Astrocyte (in vitro differentiated cells and primary cell): ENCODE results near the gene TOR1A. TPM values are rescaled to one million over a fixed set of nuclear protein-coding genes. Genes with fewer than 3 reads are reported as not detected.

ENCODE experiments used
- DNase-seq: peaks from one replicate; pipeline ENCODE4 v3.0.0-alpha.2; 2010; ENCODE audit warnings: low read depth
- FAIRE-seq: peaks from 2 replicates; lab custom pipeline; 2011; peaks lifted over from hg19 to GRCh38; lab: Jason Lieb, UNC
- H2AFZ ChIP-seq: 2 replicates; pipeline ENCODE4 v1.6.0; 2012; ENCODE audit warnings: low read depth, low read length, inconsistent platforms
- H3K27ac ChIP-seq: 2 replicates; pipeline ENCODE4 v1.5.1; 2011; ENCODE audit warnings: low read depth, low read length, inconsistent platforms
- H3K27me3 ChIP-seq: 2 replicates; pipeline ENCODE4 v1.6.0; 2011; ENCODE audit warnings: low read length, inconsistent platforms; ENCODE audit not compliant: insufficient read depth
- H3K36me3 ChIP-seq: 2 replicates; pipeline ENCODE4 v1.5.1; 2011; ENCODE audit warnings: low read length, inconsistent platforms; ENCODE audit not compliant: insufficient read depth
- H3K4me1 ChIP-seq: 2 replicates; pipeline ENCODE4 v1.5.1; 2011; ENCODE audit warnings: low read length, inconsistent platforms; ENCODE audit not compliant: insufficient read depth
- H3K4me2 ChIP-seq: 2 replicates; pipeline ENCODE4 v1.6.0; 2012; ENCODE audit warnings: low read length, inconsistent platforms
- H3K4me3 ChIP-seq: 2 replicates; pipeline ENCODE4 v1.5.1; 2011; ENCODE audit warnings: low read depth, mild to moderate bottlenecking, low read length, inconsistent platforms; ENCODE audit not compliant: insufficient read depth
- H3K79me2 ChIP-seq: 2 replicates; pipeline ENCODE4 v1.6.0; 2012; ENCODE audit warnings: mild to moderate bottlenecking, low read length, inconsistent platforms; ENCODE audit not compliant: insufficient read depth
- H3K9ac ChIP-seq: 2 replicates; pipeline ENCODE4 v1.6.0; 2012; ENCODE audit warnings: mild to moderate bottlenecking, low read length, inconsistent platforms
- H3K9me3 ChIP-seq: 2 replicates; pipeline ENCODE4 v1.5.1; 2012; ENCODE audit warnings: low read depth, mild to moderate bottlenecking, low read length, inconsistent platforms; ENCODE audit not compliant: insufficient read depth
- H4K20me1 ChIP-seq: 2 replicates; pipeline ENCODE4 v1.6.0; 2012; ENCODE audit warnings: low read length, inconsistent platforms; ENCODE audit not compliant: insufficient read depth
- H3K27ac Mint-ChIP-seq: one replicate; pipeline ENCODE4 v1.8.0; 2021; ENCODE audit warnings: mild to moderate bottlenecking, mixed read lengths; ENCODE audit not compliant: unreplicated experiment
- H3K27me3 Mint-ChIP-seq: one replicate; pipeline ENCODE4 v1.8.0; 2021; ENCODE audit warnings: low read depth, mixed read lengths; ENCODE audit not compliant: unreplicated experiment
- H3K36me3 Mint-ChIP-seq: one replicate; pipeline ENCODE4 v1.8.0; 2021; ENCODE audit warnings: low read depth, mixed read lengths; ENCODE audit not compliant: unreplicated experiment
- H3K4me1 Mint-ChIP-seq: one replicate; pipeline ENCODE4 v1.8.0; 2021; ENCODE audit warnings: low read depth, mixed read lengths; ENCODE audit not compliant: unreplicated experiment
- H3K4me3 Mint-ChIP-seq: one replicate; pipeline ENCODE4 v1.8.0; 2021; ENCODE audit warnings: mild to moderate bottlenecking, moderate library complexity, mixed read lengths; ENCODE audit not compliant: unreplicated experiment
- H3K9me3 Mint-ChIP-seq: one replicate; pipeline ENCODE4 v1.8.0; 2021; ENCODE audit warnings: mild to moderate bottlenecking, mixed read lengths; ENCODE audit not compliant: unreplicated experiment
- CTCF ChIP-seq: IDR thresholded peaks from 2 replicates; pipeline ENCODE4 v1.5.1; 2011; ENCODE audit warnings: low read depth, mild to moderate bottlenecking, inconsistent platforms, low read length, moderate library complexity; ENCODE audit not compliant: insufficient read depth
- EZH2 ChIP-seq: IDR thresholded peaks from 2 replicates; pipeline ENCODE4 v1.6.1; 2012; ENCODE audit warnings: mild to moderate bottlenecking, low read length, inconsistent platforms; ENCODE audit not compliant: insufficient read depth
- total RNA-seq: library from RNA; stranded (reverse); gene quantifications from 2 replicates; pipeline ENCODE4 v1.2.1, GENCODE V29; 2021

The TOR1A gene
- total RNA-seq, 1 donor from 2014 or later = 65.3 TPM

- no peaks in the 10 kb centered on the region for H4K20me1 ChIP-seq
- H3K4me1 ChIP-seq = peaks cover 3% of the 10 kb centered on the region
- no peaks in the 10 kb centered on the region for H3K79me2 ChIP-seq
- Mint-ChIP-seq H3K27me3 (no peaks in the 10 kb centered on the region), H3K4me1 (no peaks in the 10 kb centered on the region), H3K4me3 (no peak overlapping the region), H3K27ac (no peak overlapping the region), H3K36me3 (peaks cover 15% of the 10 kb centered on the region), H3K9me3 (no peaks in the 10 kb centered on the region)
- H3K4me3 ChIP-seq = no peak overlapping the region
- no peak overlapping the region for H3K4me2 ChIP-seq
- TF ChIP-seq CTCF = no peak
- no peak for TF ChIP-seq EZH2
- H3K27ac ChIP-seq = no peak overlapping the region
- no peaks in the 10 kb centered on the region for H3K9me3 ChIP-seq
- H2AFZ ChIP-seq = no peak overlapping the region
- DNase-seq (no peak), FAIRE-seq (no peak)
- no peaks in the 10 kb centered on the region for H3K36me3 ChIP-seq
- no peak overlapping the region for H3K9ac ChIP-seq
- no peaks in the 10 kb centered on the region for H3K27me3 ChIP-seq
These were observed 44.3 kb upstream of the TOR1A start for GRCh38 chr9:129868023-129868871.

GRCh38 chr9:129867136-129868022 is 43.4 kb upstream of the TOR1A start:
- Histone ChIP-seq H3K9ac (no peak overlapping the region), H4K20me1 (no peaks in the 10 kb centered on the region), H3K79me2 (no peaks in the 10 kb centered on the region), H3K4me1 (peaks cover 5% of the 10 kb centered on the region), H3K4me2 (no peak overlapping the region), H3K9me3 (no peaks in the 10 kb centered on the region), H3K27ac (no peak overlapping the region), H3K36me3 (no peaks in the 10 kb centered on the region), H3K4me3 (no peak overlapping the region), H3K27me3 (no peaks in the 10 kb centered on the region), H2AFZ (no peak overlapping the region)
- Mint-ChIP-seq H3K27me3 (no peaks in the 10 kb centered on the region), H3K4me3 (no peak overlapping the region), H3K27ac (no peak overlapping the region), H3K4me1 (no peaks in the 10 kb centered on the region), H3K36me3 (peaks cover 15% of the 10 kb centered on the region), H3K9me3 (no peaks in the 10 kb centered on the region)
- no peak for DNase-seq
- TF ChIP-seq EZH2 (no peak), CTCF (no peak)
- FAIRE-seq = no peak
